ENCODE data around the gene FAM114A2. TPM values are rescaled to one million over a fixed set of nuclear protein-coding genes. Genes with fewer than 3 reads are reported as not detected.
A peak's percentile ranks its signal among the peaks of the same experiment; 100 is the strongest.

Gene FAM114A2
- polyA plus RNA-seq, 1 of the 3 experiments (the other 2 are of a cell fraction) = 9.0 TPM

GRCh38 chr5:153964191-153964879 lies 74.4 kb downstream of the FAM114A2 start:
- H2AFZ ChIP-seq (ENCODE audit: low read depth) = peak overlapping the region; percentile 61; the same call in 1 of the 2 replicates
- H3K9me2 ChIP-seq = no peaks in the 10 kb centered on the region
- no peak overlapping the region for H3K27ac ChIP-seq (ENCODE audit: low read depth in 2 of 2, low read length in 1 of 2)
- H3K27me3 ChIP-seq (ENCODE audit: insufficient read depth) = no peaks in the 10 kb centered on the region
- peak; percentile 14 for DNase-seq
- CTCF ChIA-PET = interaction anchor here (0.5 to 4.6 kb wide), 75 partner anchors 11 to 1443 kb away, joined by 3 to 90 read pairs (median 4); partner anchors contain the start of gene GRIA1
- WGBS (ENCODE audit: low lambda C conversion rate) = 88% methylated on average over 15 of the region's 17 CpGs
- no peaks in the 10 kb centered on the region for H4K20me1 ChIP-seq (ENCODE audit: insufficient read depth)
- no peak overlapping the region for H3K9ac ChIP-seq
- no peak for TF ChIP-seq POLR2AphosphoS5 (IDR thresholded peaks at IDR 0.05; ENCODE audit: low read depth, low read length)
- TF ChIP-seq PBX3 (IDR thresholded peaks at IDR 0.05) = no peak
- TF ChIP-seq RCOR1 (IDR thresholded peaks at IDR 0.05; ENCODE audit: low read length) = no peak
- TF ChIP-seq NFIC (IDR thresholded peaks at IDR 0.05; ENCODE audit: borderline replicate concordance) = no peak
- TF ChIP-seq NRF1 (IDR thresholded peaks at IDR 0.05; ENCODE audit: low read depth, low read length) = no peak
- no peak for TF ChIP-seq EZH2phosphoT487 (IDR thresholded peaks at IDR 0.05; ENCODE audit: borderline replicate concordance, low read depth)
- TF ChIP-seq FOXJ3 (CRISPR knock-in tag; IDR thresholded peaks at IDR 0.05) = no peak
- no peak for TF ChIP-seq USF2 (IDR thresholded peaks at IDR 0.05; ENCODE audit: borderline replicate concordance, low read depth, low read length)
- no peak for TF ChIP-seq TAF1 (IDR thresholded peaks at IDR 0.05; ENCODE audit: borderline replicate concordance, low read depth, low read length)
- no peaks in the 10 kb centered on the region for H3K79me2 ChIP-seq (ENCODE audit: insufficient read depth)
- H3F3A ChIP-seq (replicated peaks; ENCODE audit: insufficient read depth) = peaks cover 3% of the 10 kb centered on the region
- POLR2A ChIA-PET = no interaction called here
- H3K36me3 ChIP-seq (replicated peaks in 1 of 2; ENCODE audit: control insufficient read depth in 1 of 2, insufficient read depth in 2 of 2, low read length in 1 of 2) = no peaks in the 10 kb centered on the region
- H3K9me3 ChIP-seq = no peaks in the 10 kb centered on the region
- H3K4me1 ChIP-seq (ENCODE audit: control insufficient read depth in 1 of 2, insufficient read depth in 2 of 2, low read depth in 1 of 2, low read length in 1 of 2) = peaks cover 0 to 13% of the 10 kb centered on the region in 2 experiments; a peak in 3 of 4 replicates
- no peak overlapping the region for H3K4me3 ChIP-seq (ENCODE audit: low read depth in 2 of 2, low read length in 1 of 2)
- H3K4me2 ChIP-seq = no peak overlapping the region

GRCh38 chr5:153960269-153961215 lies 78.2 kb downstream of the FAM114A2 start:
- Histone ChIP-seq H2AFZ (ENCODE audit: low read depth) (no peak overlapping the region), H3K36me3 (replicated peaks in 1 of 2; ENCODE audit: control insufficient read depth in 1 of 2, insufficient read depth in 2 of 2, low read length in 1 of 2) (no peaks in the 10 kb centered on the region), H3K27ac (ENCODE audit: low read depth in 2 of 2, low read length in 1 of 2) (peak overlapping the region; percentile 46 to 47; a peak in 2 of 4 replicates), H3K27me3 (ENCODE audit: insufficient read depth) (no peaks in the 10 kb centered on the region), H3F3A (replicated peaks; ENCODE audit: insufficient read depth) (peaks cover 3% of the 10 kb centered on the region), H3K4me2 (peak overlapping the region; percentile 26; the same call in 1 of the 2 replicates), H3K4me1 (ENCODE audit: control insufficient read depth in 1 of 2, insufficient read depth in 2 of 2, low read depth in 1 of 2, low read length in 1 of 2) (peaks cover 0 to 17% of the 10 kb centered on the region in 2 experiments; a peak in 3 of 4 replicates), H4K20me1 (ENCODE audit: insufficient read depth) (no peaks in the 10 kb centered on the region), H3K9me2 (no peaks in the 10 kb centered on the region), H3K9ac (no peak overlapping the region), H3K4me3 (ENCODE audit: low read depth in 2 of 2, low read length in 1 of 2) (no peak overlapping the region), H3K79me2 (ENCODE audit: insufficient read depth) (no peaks in the 10 kb centered on the region), H3K9me3 (no peaks in the 10 kb centered on the region)
- DNase-seq = no peak
- ChIA-PET CTCF (interaction anchor here (1.5 to 1.8 kb wide), 2 partner anchors 463 to 1400 kb away, joined by 3 to 5 read pairs; no protein-coding TSS in a partner anchor), POLR2A (no interaction called here)
- 91% methylated on average over 7 of the region's 10 CpGs for WGBS (ENCODE audit: low lambda C conversion rate)
- TF ChIP-seq PBX3 (IDR thresholded peaks at IDR 0.05) (peak; percentile 58), CTCF (IDR thresholded peaks at IDR 0.05) (no peak)

Data from SK-N-SH (cell line).